Activated CD8-positive, alpha-beta memory T cell treated with anti-CD3 and anti-CD28 coated beads for 4 hours (primary cell): Measurements from ENCODE around the gene ANKRD7.
"Not testable (repeated sequence)": the region's sequence is repeated elsewhere in the genome, so short reads cannot be mapped to it uniquely, and the experiment has no call there.

Source experiments
- DNase-seq, 2 donors: peaks; one replicate each; pipeline ENCODE4 v3.0.0-alpha.2; 2020; ENCODE audit warnings: low read depth in 2 of 2

The ANKRD7 gene

GRCh38 chr7:118233799-118234198 is 9.3 kb downstream of the ANKRD7 start:
- no peak for DNase-seq

- DNase-seq = no peak
Observed at GRCh38 chr7:118239014-118239413, 14.5 kb downstream of the ANKRD7 start.

- DNase-seq = not testable (repeated sequence)
Observed at GRCh38 chr7:118240320-118240719, 15.8 kb downstream of the ANKRD7 start.

- no peak for DNase-seq
Observed at GRCh38 chr7:118243695-118244094, 19.2 kb downstream of the ANKRD7 start.

GRCh38 chr7:118245267-118246040 is 20.9 kb downstream of the ANKRD7 start:
- DNase-seq = no peak

GRCh38 chr7:118250860-118251494 is 26.5 kb downstream of the ANKRD7 start:
- no peak for DNase-seq

- no peak for DNase-seq
Observed at GRCh38 chr7:118252087-118252486, 27.6 kb downstream of the ANKRD7 start.

GRCh38 chr7:118259115-118259514 is 34.6 kb downstream of the ANKRD7 start:
- DNase-seq = no peak

GRCh38 chr7:118264836-118265235 is 40.3 kb downstream of the ANKRD7 start:
- DNase-seq = no peak

GRCh38 chr7:118280319-118281012 is 56.0 kb downstream of the ANKRD7 start:
- DNase-seq = no peak

GRCh38 chr7:118281196-118281595 is 56.7 kb downstream of the ANKRD7 start:
- no peak for DNase-seq

GRCh38 chr7:118285358-118285757 is 60.9 kb downstream of the ANKRD7 start:
- no peak for DNase-seq

GRCh38 chr7:118286131-118286530 is 61.6 kb downstream of the ANKRD7 start:
- DNase-seq = no peak

GRCh38 chr7:118288098-118288497 is 63.6 kb downstream of the ANKRD7 start:
- no peak for DNase-seq

GRCh38 chr7:118289476-118289875 is 65.0 kb downstream of the ANKRD7 start:
- DNase-seq = no peak
